Peyer's patch (tissue), 4 donors: Measurements from ENCODE around the gene SLC17A7.

Experiments
- POLR2A ChIP-seq, 2 donors: fragments of 450-650 bp; IDR thresholded peaks; one replicate each; pipeline ENCODE4 v1.5.1; 2017; ENCODE audit warnings: antibody characterized with exemption in 2 of 2, mild to moderate bottlenecking in 2 of 2, moderate library complexity in 2 of 2
- TF ChIP-seq, protein P1 (sequence below), 6 experiments: fragments of 450-650 bp in 4 of 6; fragments of 200-600 bp in 2 of 6; sonication (generic) in 1 of 6; IDR thresholded peaks; one replicate each; pipeline ENCODE4 v1.5.1; 2017 to 2019; ENCODE audit warnings: antibody characterized with exemption in 6 of 6, mild to moderate bottlenecking in 3 of 6, moderate library complexity in 1 of 6

DNA sequence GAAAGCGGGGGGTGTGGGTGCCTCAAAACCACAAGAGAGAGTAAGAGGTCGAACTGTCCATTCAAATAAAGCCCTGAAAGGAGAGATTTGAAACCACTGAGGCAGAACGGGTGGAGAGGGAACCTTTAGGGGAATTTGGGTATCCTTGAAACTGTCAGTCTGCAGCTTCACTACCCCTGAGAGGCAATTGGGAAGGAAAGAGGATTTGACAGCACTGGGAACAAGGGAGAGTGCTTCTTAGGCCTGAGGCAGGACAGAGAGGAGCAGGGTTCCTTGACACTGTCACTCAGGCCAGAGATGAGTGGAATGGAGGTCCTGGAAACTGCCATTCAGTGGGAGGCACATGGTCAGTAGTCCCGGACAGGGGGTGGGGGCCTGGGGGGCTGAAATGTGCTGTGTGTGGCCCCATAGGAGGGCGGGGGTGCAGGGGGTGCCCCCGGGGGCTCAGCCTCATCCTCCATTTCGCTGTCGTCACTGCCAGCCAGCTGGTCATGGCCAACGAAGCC lies 11.1 kb downstream of the SLC17A7 start:
- TF ChIP-seq, protein P1, sequence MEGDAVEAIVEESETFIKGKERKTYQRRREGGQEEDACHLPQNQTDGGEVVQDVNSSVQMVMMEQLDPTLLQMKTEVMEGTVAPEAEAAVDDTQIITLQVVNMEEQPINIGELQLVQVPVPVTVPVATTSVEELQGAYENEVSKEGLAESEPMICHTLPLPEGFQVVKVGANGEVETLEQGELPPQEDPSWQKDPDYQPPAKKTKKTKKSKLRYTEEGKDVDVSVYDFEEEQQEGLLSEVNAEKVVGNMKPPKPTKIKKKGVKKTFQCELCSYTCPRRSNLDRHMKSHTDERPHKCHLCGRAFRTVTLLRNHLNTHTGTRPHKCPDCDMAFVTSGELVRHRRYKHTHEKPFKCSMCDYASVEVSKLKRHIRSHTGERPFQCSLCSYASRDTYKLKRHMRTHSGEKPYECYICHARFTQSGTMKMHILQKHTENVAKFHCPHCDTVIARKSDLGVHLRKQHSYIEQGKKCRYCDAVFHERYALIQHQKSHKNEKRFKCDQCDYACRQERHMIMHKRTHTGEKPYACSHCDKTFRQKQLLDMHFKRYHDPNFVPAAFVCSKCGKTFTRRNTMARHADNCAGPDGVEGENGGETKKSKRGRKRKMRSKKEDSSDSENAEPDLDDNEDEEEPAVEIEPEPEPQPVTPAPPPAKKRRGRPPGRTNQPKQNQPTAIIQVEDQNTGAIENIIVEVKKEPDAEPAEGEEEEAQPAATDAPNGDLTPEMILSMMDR (IDR thresholded peaks at IDR 0.05): no peak
- no peak for TF ChIP-seq POLR2A (IDR thresholded peaks at IDR 0.05)
